Neural progenitor cell (in vitro differentiated cells): ENCODE measurements around the gene LTF. TPM values are rescaled to one million over a fixed set of nuclear protein-coding genes. Genes with fewer than 3 reads are reported as not detected.

Experiments
- DNase-seq: peaks from one replicate; pipeline ENCODE4 v3.0.0-alpha.2; 2016; ENCODE audit warnings: low spot score
- H2AFZ ChIP-seq: fragments of 200-600 bp; sonication (generic); replicated peaks from 2 replicates; pipeline ENCODE4 v1.6.1; 2016; ENCODE audit warnings: antibody characterized with exemption
- H3F3A ChIP-seq: fragments of 200-600 bp; sonication (generic); 2 replicates; pipeline ENCODE4 v1.6.1; 2016; ENCODE audit warnings: antibody characterized with exemption, low read depth
- H3K27ac ChIP-seq: fragments of 200-600 bp; sonication (generic); 2 replicates; pipeline ENCODE4 v1.5.1; 2016; ENCODE audit warnings: mild to moderate bottlenecking
- H3K27me3 ChIP-seq: fragments of 200-600 bp; sonication (generic); 2 replicates; pipeline ENCODE4 v1.6.1; 2016; ENCODE audit warnings: mild to moderate bottlenecking, moderate library complexity
- H3K36me3 ChIP-seq: fragments of 200-600 bp; sonication (generic); 2 replicates; pipeline ENCODE4 v1.5.1; 2016
- H3K4me1 ChIP-seq: fragments of 200-600 bp; sonication (generic); 2 replicates; pipeline ENCODE4 v1.6.1; 2016; ENCODE audit warnings: mixed run types
- H3K4me2 ChIP-seq: fragments of 200-600 bp; sonication (generic); 2 replicates; pipeline ENCODE4 v1.6.1; 2016
- H3K4me3 ChIP-seq: fragments of 200-600 bp; sonication (generic); 2 replicates; pipeline ENCODE4 v1.5.1; 2016
- H3K79me2 ChIP-seq: fragments of 200-600 bp; sonication (generic); 2 replicates; pipeline ENCODE4 v1.6.1; 2016; ENCODE audit warnings: low read depth
- H3K9ac ChIP-seq: fragments of 200-600 bp; sonication (generic); 2 replicates; pipeline ENCODE4 v1.6.1; 2016
- H3K9me3 ChIP-seq: fragments of 200-600 bp; sonication (generic); 2 replicates; pipeline ENCODE4 v1.5.1; 2016; ENCODE audit warnings: low read depth
- H4K20me1 ChIP-seq: fragments of 200-600 bp; sonication (generic); 2 replicates; pipeline ENCODE4 v1.6.1; 2016; ENCODE audit warnings: low read depth
- H3K27ac Mint-ChIP-seq: 3 replicates; pipeline ENCODE4 v1.8.0; 2021; ENCODE audit warnings: mixed read lengths
- H3K27me3 Mint-ChIP-seq: 2 replicates; pipeline ENCODE4 v1.8.0; 2022; ENCODE audit warnings: low read depth, mild to moderate bottlenecking, inconsistent platforms, moderate library complexity, mixed read lengths; ENCODE audit not compliant: insufficient read depth
- H3K36me3 Mint-ChIP-seq: 3 replicates; pipeline ENCODE4 v1.8.0; 2021; ENCODE audit warnings: mixed read lengths
- H3K4me1 Mint-ChIP-seq: 3 replicates; pipeline ENCODE4 v1.8.0; 2021; ENCODE audit warnings: mixed read lengths
- H3K4me3 Mint-ChIP-seq: 3 replicates; pipeline ENCODE4 v1.8.0; 2021; ENCODE audit warnings: mild to moderate bottlenecking, moderate library complexity, mixed read lengths
- H3K9me3 Mint-ChIP-seq: 3 replicates; pipeline ENCODE4 v1.8.0; 2020; ENCODE audit warnings: mixed read lengths
- CTCF ChIP-seq: fragments of 200-600 bp; sonication (generic); IDR thresholded peaks from 2 replicates; pipeline ENCODE4 v1.5.1; 2017; ENCODE audit warnings: antibody characterized with exemption, mild to moderate bottlenecking
- EZH2 ChIP-seq: fragments of 200-600 bp; sonication (generic); IDR thresholded peaks from 2 replicates; pipeline ENCODE4 v1.6.1; 2017; ENCODE audit warnings: antibody characterized with exemption, mild to moderate bottlenecking, moderate library complexity
- EZH2phosphoT487 ChIP-seq: fragments of 200-600 bp; sonication (generic); IDR thresholded peaks from 2 replicates; pipeline ENCODE4 v1.6.1; 2017; ENCODE audit warnings: antibody characterized with exemption
- total RNA-seq: library from RNA; depleted of rRNA; stranded (reverse); fragments of >200 nt; gene quantifications from 2 replicates; pipeline ENCODE4 v1.2.3, GENCODE V29; 2015; ENCODE audit warnings: low replicate concordance

LTF gene
- total RNA-seq, 1 donor from 2014 or later = not detected

GRCh38 chr3:46412786-46413298 lies 51.9 kb downstream of the LTF start:
- Mint-ChIP-seq H3K36me3 (no peaks in the 10 kb centered on the region), H3K4me1 (peaks cover 10% of the 10 kb centered on the region), H3K27ac (no peak overlapping the region), H3K4me3 (no peak overlapping the region), H3K9me3 (no peaks in the 10 kb centered on the region), H3K27me3 (peaks cover 5% of the 10 kb centered on the region)
- Histone ChIP-seq H3K27ac (no peak overlapping the region), H3F3A (no peaks in the 10 kb centered on the region), H2AFZ (no peak overlapping the region), H3K4me1 (no peaks in the 10 kb centered on the region), H3K9me3 (no peaks in the 10 kb centered on the region), H3K4me2 (no peak overlapping the region), H3K36me3 (no peaks in the 10 kb centered on the region), H4K20me1 (no peaks in the 10 kb centered on the region), H3K79me2 (no peaks in the 10 kb centered on the region), H3K27me3 (no peaks in the 10 kb centered on the region), H3K9ac (no peak overlapping the region), H3K4me3 (no peak overlapping the region)
- DNase-seq = no peak
- TF ChIP-seq EZH2 = no peak
- TF ChIP-seq EZH2phosphoT487 = no peak
- TF ChIP-seq CTCF = no peak

- Histone ChIP-seq H3K27me3 (no peaks in the 10 kb centered on the region), H3K27ac (no peak overlapping the region), H2AFZ (no peak overlapping the region), H3K4me3 (no peak overlapping the region), H3K9me3 (no peaks in the 10 kb centered on the region), H3K36me3 (no peaks in the 10 kb centered on the region), H3F3A (no peaks in the 10 kb centered on the region), H4K20me1 (no peaks in the 10 kb centered on the region), H3K4me2 (no peak overlapping the region), H3K4me1 (no peaks in the 10 kb centered on the region), H3K79me2 (no peaks in the 10 kb centered on the region), H3K9ac (no peak overlapping the region)
- Mint-ChIP-seq H3K9me3 (no peaks in the 10 kb centered on the region), H3K36me3 (no peaks in the 10 kb centered on the region), H3K27ac (no peak overlapping the region), H3K4me3 (no peak overlapping the region), H3K27me3 (no peaks in the 10 kb centered on the region), H3K4me1 (peaks cover 18% of the 10 kb centered on the region)
- no peak for DNase-seq
- TF ChIP-seq EZH2phosphoT487 = no peak
- TF ChIP-seq EZH2 = no peak
- TF ChIP-seq CTCF = no peak
These were observed 53.4 kb downstream of the LTF start for GRCh38 chr3:46411271-46411670.

GRCh38 chr3:46410669-46411068 lies 54.0 kb downstream of the LTF start:
- Mint-ChIP-seq H3K4me1 (peaks cover 12% of the 10 kb centered on the region), H3K9me3 (no peaks in the 10 kb centered on the region), H3K27me3 (no peaks in the 10 kb centered on the region), H3K36me3 (no peaks in the 10 kb centered on the region), H3K4me3 (no peak overlapping the region), H3K27ac (no peak overlapping the region)
- H3K4me2 ChIP-seq = no peak overlapping the region
- H3K27ac ChIP-seq = no peak overlapping the region
- H3K36me3 ChIP-seq = no peaks in the 10 kb centered on the region
- H3K4me3 ChIP-seq = no peak overlapping the region
- TF ChIP-seq EZH2phosphoT487 = no peak
- TF ChIP-seq EZH2 = no peak
- no peak for TF ChIP-seq CTCF
- H4K20me1 ChIP-seq = no peaks in the 10 kb centered on the region
- H3F3A ChIP-seq = no peaks in the 10 kb centered on the region
- no peaks in the 10 kb centered on the region for H3K4me1 ChIP-seq
- H3K27me3 ChIP-seq = no peaks in the 10 kb centered on the region
- no peak overlapping the region for H2AFZ ChIP-seq
- DNase-seq = no peak
- H3K79me2 ChIP-seq = no peaks in the 10 kb centered on the region
- no peaks in the 10 kb centered on the region for H3K9me3 ChIP-seq
- no peak overlapping the region for H3K9ac ChIP-seq
